Osteoblast (primary cell): ENCODE measurements around the gene TMPRSS9. TPM values are rescaled to one million over a fixed set of nuclear protein-coding genes. Genes with fewer than 3 reads are reported as not detected.
A peak's percentile ranks its signal among the peaks of the same experiment; 100 is the strongest.
"Not testable (repeated sequence)": the region's sequence is repeated elsewhere in the genome, so short reads cannot be mapped to it uniquely, and the experiment has no call there.

Experiments used
- DNase-seq: peaks from one replicate; pipeline ENCODE4 v3.0.0; 2011; ENCODE audit warnings: low spot score, mixed read lengths; ENCODE audit not compliant: insufficient read length; ENCODE audit errors: missing footprints
- H2AFZ ChIP-seq: 2 replicates; pipeline ENCODE4 v1.6.0; 2011; ENCODE audit warnings: mild to moderate bottlenecking, low read length
- H3K27ac ChIP-seq: 2 replicates; pipeline ENCODE4 v1.5.1; 2011; ENCODE audit warnings: mild to moderate bottlenecking, low read depth, low read length, moderate library complexity
- H3K27me3 ChIP-seq: 2 replicates; pipeline ENCODE4 v1.6.0; 2012; ENCODE audit warnings: mild to moderate bottlenecking, control low read depth, inconsistent platforms, low read length, moderate library complexity; ENCODE audit not compliant: insufficient read depth
- H3K36me3 ChIP-seq: 2 replicates; pipeline ENCODE4 v1.5.1; 2011; ENCODE audit warnings: mild to moderate bottlenecking, low read length, control low read depth, moderate library complexity; ENCODE audit not compliant: insufficient read depth
- H3K4me1 ChIP-seq: 2 replicates; pipeline ENCODE4 v1.5.1; 2011; ENCODE audit warnings: mild to moderate bottlenecking, low read length, control low read depth, moderate library complexity; ENCODE audit not compliant: insufficient read depth
- H3K4me2 ChIP-seq: 2 replicates; pipeline ENCODE4 v1.6.0; 2011; ENCODE audit warnings: mild to moderate bottlenecking, low read length; ENCODE audit not compliant: insufficient read depth
- H3K4me3 ChIP-seq: fragments of 200-600 bp; sonication (generic); 3 replicates; pipeline ENCODE4 v1.5.1; 2012; ENCODE audit warnings: mild to moderate bottlenecking, low read length, inconsistent platforms; ENCODE audit not compliant: insufficient read depth
- H3K79me2 ChIP-seq: 2 replicates; pipeline ENCODE4 v1.6.0; 2012; ENCODE audit warnings: mild to moderate bottlenecking, low read length, control low read depth, inconsistent platforms; ENCODE audit not compliant: insufficient read depth
- H3K9me3 ChIP-seq: 2 replicates; pipeline ENCODE4 v1.5.1; 2011; ENCODE audit warnings: low read depth, low read length, control low read depth
- H4K20me1 ChIP-seq: 2 replicates; pipeline ENCODE4 v1.6.0; 2012; ENCODE audit warnings: mild to moderate bottlenecking, low read length, control low read depth; ENCODE audit not compliant: insufficient read depth
- CTCF ChIP-seq: IDR thresholded peaks from 2 replicates; pipeline ENCODE4 v1.5.1; 2011; ENCODE audit warnings: mild to moderate bottlenecking, low read depth, low read length, moderate library complexity; ENCODE audit errors: extremely low read depth
- total RNA-seq: library from RNA; depleted of rRNA; stranded (reverse); fragments of >200 nt; gene quantifications from 2 replicates; pipeline ENCODE4 v1.2.3, GENCODE V29; 2012

The TMPRSS9 gene
- total RNA-seq, 1 donor = 1.1 TPM

GRCh38 chr19:2413629-2414028 is 53.6 kb downstream of the TMPRSS9 start:
- Histone ChIP-seq H3K4me1 (no peaks in the 10 kb centered on the region), H3K36me3 (peaks cover 7% of the 10 kb centered on the region), H3K9me3 (peaks cover 2% of the 10 kb centered on the region), H3K27ac (no peak overlapping the region), H3K4me2 (no peak overlapping the region), H2AFZ (no peak overlapping the region), H3K27me3 (no peaks in the 10 kb centered on the region), H3K4me3 (no peak overlapping the region), H4K20me1 (peaks cover 2% of the 10 kb centered on the region), H3K79me2 (no peaks in the 10 kb centered on the region)
- DNase-seq = peak; percentile 49
- no peak for TF ChIP-seq CTCF

- no peak for TF ChIP-seq CTCF
- DNase-seq = peak; percentile 65
- H2AFZ ChIP-seq = no peak overlapping the region
- H3K9me3 ChIP-seq = no peaks in the 10 kb centered on the region
- no peak overlapping the region for H3K4me3 ChIP-seq
- no peaks in the 10 kb centered on the region for H3K79me2 ChIP-seq
- H3K4me1 ChIP-seq = no peaks in the 10 kb centered on the region
- peaks cover 10% of the 10 kb centered on the region for H4K20me1 ChIP-seq
- no peak overlapping the region for H3K27ac ChIP-seq
- H3K4me2 ChIP-seq = no peak overlapping the region
- no peaks in the 10 kb centered on the region for H3K27me3 ChIP-seq
- peaks cover 11% of the 10 kb centered on the region for H3K36me3 ChIP-seq
Measured at GRCh38 chr19:2415281-2415972, 55.4 kb downstream of the TMPRSS9 start.

- no peak overlapping the region for H3K27ac ChIP-seq
- peaks cover 12% of the 10 kb centered on the region for H3K36me3 ChIP-seq
- H3K79me2 ChIP-seq = no peaks in the 10 kb centered on the region
- H4K20me1 ChIP-seq = peaks cover 12% of the 10 kb centered on the region
- TF ChIP-seq CTCF = no peak
- no peaks in the 10 kb centered on the region for H3K9me3 ChIP-seq
- no peak for DNase-seq
- H3K27me3 ChIP-seq = no peaks in the 10 kb centered on the region
- H3K4me2 ChIP-seq = no peak overlapping the region
- H3K4me1 ChIP-seq = no peaks in the 10 kb centered on the region
- no peak overlapping the region for H3K4me3 ChIP-seq
- no peak overlapping the region for H2AFZ ChIP-seq
Measured at GRCh38 chr19:2415973-2416319, 55.9 kb downstream of the TMPRSS9 start.

GRCh38 chr19:2416321-2417097 is 56.4 kb downstream of the TMPRSS9 start:
- H2AFZ ChIP-seq = no peak overlapping the region
- H3K27me3 ChIP-seq = no peaks in the 10 kb centered on the region
- no peaks in the 10 kb centered on the region for H3K9me3 ChIP-seq
- DNase-seq = peak; percentile 65
- no peak for TF ChIP-seq CTCF
- peaks cover 12% of the 10 kb centered on the region for H4K20me1 ChIP-seq
- H3K27ac ChIP-seq = no peak overlapping the region
- no peak overlapping the region for H3K4me3 ChIP-seq
- H3K36me3 ChIP-seq = peaks cover 12% of the 10 kb centered on the region
- H3K79me2 ChIP-seq = peaks cover 1% of the 10 kb centered on the region
- no peaks in the 10 kb centered on the region for H3K4me1 ChIP-seq
- H3K4me2 ChIP-seq = no peak overlapping the region

- H3K9me3 ChIP-seq, H2AFZ ChIP-seq, H3K79me2 ChIP-seq, H3K4me2 ChIP-seq, H3K4me3 ChIP-seq, H3K4me1 ChIP-seq, H3K27ac ChIP-seq, H3K27me3 ChIP-seq: not testable (repeated sequence)
- Histone ChIP-seq H3K36me3 (peaks cover 12% of the 10 kb centered on the region), H4K20me1 (peaks cover 12% of the 10 kb centered on the region)
- DNase-seq = peak; percentile 47
Measured at GRCh38 chr19:2417436-2417835, 57.4 kb downstream of the TMPRSS9 start.
